OCI-LY7 (cell line): ENCODE results near the gene COL17A1. TPM values are rescaled to one million over a fixed set of nuclear protein-coding genes. Genes with fewer than 3 reads are reported as not detected.

Experiments used
- BruUV-seq: library from RNA; stranded (reverse); fragments of 400-500 nt; replicated peaks from 2 replicates; lab custom pipeline; 2021; lab: Mats Ljungman, UMichigan
- CTCF ChIA-PET: fragments of 300-600 bp; sonication (Branson Sonifier 250); formaldehyde crosslinking; loops from one replicate; lab custom pipeline; 2022; ENCODE audit warnings: antibody characterized with exemption; ENCODE audit not compliant: unreplicated experiment; lab: Charles Lee
- POLR2A ChIA-PET: fragments of 300-600 bp; sonication (Branson Sonifier 250); formaldehyde crosslinking; loops from one replicate; lab custom pipeline; 2022; ENCODE audit warnings: antibody characterized with exemption; lab: Charles Lee
- DNase-seq: peaks from one replicate; pipeline ENCODE4 v3.0.0-alpha.2; 2015; ENCODE audit warnings: low spot score
- H2AFZ ChIP-seq: fragments of 200-600 bp; sonication (generic), shearing (Covaris generic); 2 replicates; pipeline ENCODE4 v1.6.1; 2014; ENCODE audit warnings: mild to moderate bottlenecking, antibody characterized with exemption, low read length, moderate library complexity
- H3K27ac ChIP-seq: fragments of 200-600 bp; sonication (generic); 2 replicates; pipeline ENCODE4 v1.5.1; 2014; ENCODE audit warnings: mixed run types, low read depth, mild to moderate bottlenecking, moderate library complexity, low read length, inconsistent platforms; ENCODE audit not compliant: poor library complexity, severe bottlenecking
- H3K36me3 ChIP-seq: fragments of 200-600 bp; sonication (generic); 2 replicates; pipeline ENCODE4 v1.6.1; 2014; ENCODE audit warnings: mild to moderate bottlenecking, antibody characterized with exemption, low read length, moderate library complexity, mixed read lengths; ENCODE audit not compliant: insufficient read depth
- H3K4me1 ChIP-seq: fragments of 200-600 bp; sonication (generic); 2 replicates; pipeline ENCODE4 v1.5.1; 2014; ENCODE audit warnings: mild to moderate bottlenecking, low read length; ENCODE audit not compliant: insufficient read depth, poor library complexity, severe bottlenecking
- H3K4me2 ChIP-seq: fragments of 200-600 bp; sonication (generic); 2 replicates; pipeline ENCODE4 v1.6.1; 2014; ENCODE audit warnings: mild to moderate bottlenecking, low read length
- H3K4me3 ChIP-seq: fragments of 200-600 bp; sonication (generic); 2 replicates; pipeline ENCODE4 v1.5.1; 2014; ENCODE audit warnings: mild to moderate bottlenecking, low read depth, low read length; ENCODE audit not compliant: poor library complexity, severe bottlenecking
- H3K79me2 ChIP-seq: fragments of 200-600 bp; sonication (generic); 2 replicates; pipeline ENCODE4 v1.6.1; 2016; ENCODE audit warnings: low read depth, mild to moderate bottlenecking, low read length, moderate library complexity, mixed read lengths; ENCODE audit not compliant: insufficient read depth
- H3K9me2 ChIP-seq: fragments of 200-600 bp; sonication (generic); 2 replicates; pipeline ENCODE4 v1.6.1; 2016; ENCODE audit warnings: mild to moderate bottlenecking, low read length, mixed read lengths; ENCODE audit not compliant: insufficient read depth
- H3K9me3 ChIP-seq: fragments of 200-600 bp; sonication (generic); 2 replicates; pipeline ENCODE4 v1.6.1; 2014; ENCODE audit warnings: mild to moderate bottlenecking, mixed run types, low read length, mixed read lengths
- H4K20me1 ChIP-seq: fragments of 200-600 bp; sonication (generic); 2 replicates; pipeline ENCODE4 v1.6.1; 2014; ENCODE audit warnings: mild to moderate bottlenecking, antibody characterized with exemption, low read length, moderate library complexity, mixed read lengths; ENCODE audit not compliant: insufficient read depth
- EZH2phosphoT487 ChIP-seq: fragments of 200-600 bp; sonication (generic); IDR thresholded peaks from 2 replicates; pipeline ENCODE4 v1.6.1; 2018; ENCODE audit warnings: low read depth, borderline replicate concordance, mild to moderate bottlenecking, mixed run types, antibody characterized with exemption, low read length, moderate library complexity, mixed read lengths
- intact Hi-C: fragments of 100-400 bp; cut with micrococcal nuclease; formaldehyde crosslinking; loops from one replicate; pipeline ENCODE4 v1.10.0; 2022; ENCODE audit not compliant: unreplicated experiment
- total RNA-seq, 2 experiments: library from RNA; depleted of rRNA in 1 of 2; stranded (reverse); fragments of >200 nt in 1 of 2; shearing (Covaris generic) in 1 of 2; gene quantifications; 2 replicates each; pipeline ENCODE4 v1.2.3, GENCODE V29; 2014 to 2022
- TF ChIP-seq, protein P1 (sequence below): fragments of 200-600 bp; sonication (generic); conservative IDR thresholded peaks from 2 replicates; pipeline ENCODE4 v1.5.1; 2014; ENCODE audit warnings: mild to moderate bottlenecking, antibody characterized with exemption, low read length, moderate library complexity, mixed read lengths

Gene COL17A1
- total RNA-seq, 2 experiments from 2014 or later, result 0.17 TPM; not detected in 1

DNA sequence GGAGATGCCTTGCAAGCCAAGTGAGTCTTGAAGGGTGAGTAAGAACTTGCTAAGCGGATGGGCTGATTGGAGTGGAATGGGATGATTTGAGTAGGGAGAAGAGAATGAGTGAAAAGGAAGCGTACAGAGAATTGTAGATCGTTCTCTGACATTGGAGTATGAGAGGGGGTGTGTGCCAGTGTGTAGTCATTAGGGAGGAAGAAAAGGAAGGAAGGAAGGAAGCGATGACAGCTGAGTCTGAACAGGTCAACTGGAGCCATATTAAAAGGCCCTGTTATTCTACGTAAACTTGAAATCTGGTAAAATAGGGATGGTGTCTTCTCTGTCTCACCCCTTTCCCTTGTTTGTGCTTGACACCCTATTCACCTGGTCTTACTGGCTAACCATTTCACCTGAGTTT lies 63.7 kb downstream of the COL17A1 start:
- TF ChIP-seq, protein P1, sequence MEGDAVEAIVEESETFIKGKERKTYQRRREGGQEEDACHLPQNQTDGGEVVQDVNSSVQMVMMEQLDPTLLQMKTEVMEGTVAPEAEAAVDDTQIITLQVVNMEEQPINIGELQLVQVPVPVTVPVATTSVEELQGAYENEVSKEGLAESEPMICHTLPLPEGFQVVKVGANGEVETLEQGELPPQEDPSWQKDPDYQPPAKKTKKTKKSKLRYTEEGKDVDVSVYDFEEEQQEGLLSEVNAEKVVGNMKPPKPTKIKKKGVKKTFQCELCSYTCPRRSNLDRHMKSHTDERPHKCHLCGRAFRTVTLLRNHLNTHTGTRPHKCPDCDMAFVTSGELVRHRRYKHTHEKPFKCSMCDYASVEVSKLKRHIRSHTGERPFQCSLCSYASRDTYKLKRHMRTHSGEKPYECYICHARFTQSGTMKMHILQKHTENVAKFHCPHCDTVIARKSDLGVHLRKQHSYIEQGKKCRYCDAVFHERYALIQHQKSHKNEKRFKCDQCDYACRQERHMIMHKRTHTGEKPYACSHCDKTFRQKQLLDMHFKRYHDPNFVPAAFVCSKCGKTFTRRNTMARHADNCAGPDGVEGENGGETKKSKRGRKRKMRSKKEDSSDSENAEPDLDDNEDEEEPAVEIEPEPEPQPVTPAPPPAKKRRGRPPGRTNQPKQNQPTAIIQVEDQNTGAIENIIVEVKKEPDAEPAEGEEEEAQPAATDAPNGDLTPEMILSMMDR, result no peak
- no peak for TF ChIP-seq EZH2phosphoT487
- H3K4me1 ChIP-seq, result no peaks in the 10 kb centered on the region
- H3K4me3 ChIP-seq, result no peak overlapping the region
- H3K4me2 ChIP-seq, result no peak overlapping the region
- peaks cover 67% of the 10 kb centered on the region for H3K36me3 ChIP-seq
- H3K9me3 ChIP-seq, result no peaks in the 10 kb centered on the region
- intact Hi-C loops, result no loop called here
- H3K79me2 ChIP-seq, result no peaks in the 10 kb centered on the region
- H3K27ac ChIP-seq, result no peak overlapping the region
- no TSS peak for BruUV-seq
- H2AFZ ChIP-seq, result no peak overlapping the region
- H3K9me2 ChIP-seq, result no peaks in the 10 kb centered on the region
- ChIA-PET CTCF (no interaction called here), POLR2A (no interaction called here)
- no peaks in the 10 kb centered on the region for H4K20me1 ChIP-seq
- no peak for DNase-seq

DNA sequence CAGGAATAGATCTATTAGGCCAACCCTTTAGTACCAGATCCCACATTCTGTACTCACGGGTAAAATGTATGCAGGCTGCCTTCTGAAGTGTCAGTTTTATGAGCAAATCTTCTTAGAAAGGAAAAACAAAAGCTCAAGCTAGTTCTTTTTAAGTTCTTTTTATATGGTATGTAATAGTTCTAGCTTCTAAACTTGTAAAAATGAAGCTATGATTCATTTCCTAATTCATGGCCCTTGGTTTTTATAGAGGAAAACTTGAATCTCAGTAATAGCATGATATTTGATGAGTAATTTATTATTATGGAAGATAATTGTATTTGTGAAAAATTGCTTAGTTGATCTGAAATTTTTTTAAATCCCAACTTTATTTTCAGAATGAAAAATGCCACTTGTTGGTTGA lies 64.4 kb downstream of the COL17A1 start:
- Histone ChIP-seq H3K79me2 (no peaks in the 10 kb centered on the region), H2AFZ (no peak overlapping the region), H3K4me2 (no peak overlapping the region), H3K4me1 (no peaks in the 10 kb centered on the region), H3K9me2 (no peaks in the 10 kb centered on the region), H3K9me3 (no peaks in the 10 kb centered on the region), H3K4me3 (no peak overlapping the region), H4K20me1 (no peaks in the 10 kb centered on the region), H3K27ac (no peak overlapping the region), H3K36me3 (peaks cover 64% of the 10 kb centered on the region)
- intact Hi-C loops, result no loop called here
- TF ChIP-seq EZH2phosphoT487, result no peak
- TF ChIP-seq, protein P1, result no peak
- no peak for DNase-seq
- no TSS peak for BruUV-seq
- CTCF ChIA-PET, result no interaction called here
- POLR2A ChIA-PET, result interaction anchor here (0.6 to 0.8 kb wide), 3 partner anchors 46 to 246 kb away, joined by 3 to 4 read pairs (median 3); no protein-coding TSS in a partner anchor

DNA sequence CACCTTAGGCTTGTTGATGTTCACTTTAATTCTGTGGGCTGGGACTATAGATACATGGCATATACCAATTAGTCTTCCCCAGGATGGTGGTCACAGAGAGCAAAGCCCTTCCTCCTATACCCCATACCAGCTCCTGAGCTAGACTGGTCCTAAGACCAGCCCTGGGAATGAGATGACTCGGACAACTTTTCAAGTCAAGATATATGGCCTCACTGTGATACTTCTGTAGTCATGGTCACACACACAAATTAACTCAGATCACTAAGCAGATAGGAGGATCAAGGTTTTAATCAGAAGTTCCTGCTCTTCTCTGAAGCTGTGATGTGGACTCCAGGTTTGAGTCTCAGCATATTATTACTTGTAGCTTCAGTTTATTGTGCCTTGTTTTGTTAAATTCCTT lies 65.7 kb downstream of the COL17A1 start:
- Histone ChIP-seq H3K36me3 (peaks cover 56% of the 10 kb centered on the region), H3K9me3 (no peaks in the 10 kb centered on the region), H3K9me2 (no peaks in the 10 kb centered on the region), H3K79me2 (no peaks in the 10 kb centered on the region), H2AFZ (no peak overlapping the region), H3K27ac (no peak overlapping the region), H3K4me2 (no peak overlapping the region), H3K4me3 (no peak overlapping the region), H4K20me1 (no peaks in the 10 kb centered on the region), H3K4me1 (no peaks in the 10 kb centered on the region)
- TF ChIP-seq, protein P1, result no peak
- no peak for TF ChIP-seq EZH2phosphoT487
- no peak for DNase-seq
- ChIA-PET CTCF (no interaction called here), POLR2A (no interaction called here)
- intact Hi-C loops, result no loop called here
- no TSS peak for BruUV-seq
